ENCODE measurements around the gene CD8B.

The CD8B gene

GRCh38 chr2:86808315-86809161, 53.1 kb downstream of the CD8B start:
- Histone ChIP-seq H3K4me3 (ENCODE audit: low read depth, low read length, poor library complexity, severe bottlenecking) (peak overlapping the region; percentile 52), H3K79me2 (ENCODE audit: insufficient read depth, low read length) (no peaks in the 10 kb centered on the region), H3K27me3 (ENCODE audit: insufficient read depth, low read length) (no peaks in the 10 kb centered on the region), H2AFZ (ENCODE audit: low read length) (no peak overlapping the region), H3K9me2 (ENCODE audit: low read depth, low read length) (no peaks in the 10 kb centered on the region), H3K27ac (ENCODE audit: low read depth, low read length, poor library complexity, severe bottlenecking) (no peak overlapping the region), H3K36me3 (ENCODE audit: insufficient read depth, low read length) (no peaks in the 10 kb centered on the region), H3F3A (ENCODE audit: insufficient read depth, low read length) (no peaks in the 10 kb centered on the region), H4K20me1 (ENCODE audit: insufficient read depth, low read length) (no peaks in the 10 kb centered on the region), H3K9me3 (ENCODE audit: low read length) (no peaks in the 10 kb centered on the region), H3K4me2 (ENCODE audit: low read length) (peak overlapping the region; percentile 68), H3K4me1 (ENCODE audit: insufficient read depth, low read length, severe bottlenecking) (peaks cover 25% of the 10 kb centered on the region), H3K9ac (ENCODE audit: low read length) (peak overlapping the region; percentile 25; the same call in 1 of the 2 replicates)
- TF ChIP-seq, protein P1, sequence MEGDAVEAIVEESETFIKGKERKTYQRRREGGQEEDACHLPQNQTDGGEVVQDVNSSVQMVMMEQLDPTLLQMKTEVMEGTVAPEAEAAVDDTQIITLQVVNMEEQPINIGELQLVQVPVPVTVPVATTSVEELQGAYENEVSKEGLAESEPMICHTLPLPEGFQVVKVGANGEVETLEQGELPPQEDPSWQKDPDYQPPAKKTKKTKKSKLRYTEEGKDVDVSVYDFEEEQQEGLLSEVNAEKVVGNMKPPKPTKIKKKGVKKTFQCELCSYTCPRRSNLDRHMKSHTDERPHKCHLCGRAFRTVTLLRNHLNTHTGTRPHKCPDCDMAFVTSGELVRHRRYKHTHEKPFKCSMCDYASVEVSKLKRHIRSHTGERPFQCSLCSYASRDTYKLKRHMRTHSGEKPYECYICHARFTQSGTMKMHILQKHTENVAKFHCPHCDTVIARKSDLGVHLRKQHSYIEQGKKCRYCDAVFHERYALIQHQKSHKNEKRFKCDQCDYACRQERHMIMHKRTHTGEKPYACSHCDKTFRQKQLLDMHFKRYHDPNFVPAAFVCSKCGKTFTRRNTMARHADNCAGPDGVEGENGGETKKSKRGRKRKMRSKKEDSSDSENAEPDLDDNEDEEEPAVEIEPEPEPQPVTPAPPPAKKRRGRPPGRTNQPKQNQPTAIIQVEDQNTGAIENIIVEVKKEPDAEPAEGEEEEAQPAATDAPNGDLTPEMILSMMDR (IDR thresholded peaks at IDR 0.05; ENCODE audit: low read length), result peak; percentile 90
- TF ChIP-seq EZH2 (IDR thresholded peaks at IDR 0.05; ENCODE audit: borderline replicate concordance, low read length), result no peak

DNA sequence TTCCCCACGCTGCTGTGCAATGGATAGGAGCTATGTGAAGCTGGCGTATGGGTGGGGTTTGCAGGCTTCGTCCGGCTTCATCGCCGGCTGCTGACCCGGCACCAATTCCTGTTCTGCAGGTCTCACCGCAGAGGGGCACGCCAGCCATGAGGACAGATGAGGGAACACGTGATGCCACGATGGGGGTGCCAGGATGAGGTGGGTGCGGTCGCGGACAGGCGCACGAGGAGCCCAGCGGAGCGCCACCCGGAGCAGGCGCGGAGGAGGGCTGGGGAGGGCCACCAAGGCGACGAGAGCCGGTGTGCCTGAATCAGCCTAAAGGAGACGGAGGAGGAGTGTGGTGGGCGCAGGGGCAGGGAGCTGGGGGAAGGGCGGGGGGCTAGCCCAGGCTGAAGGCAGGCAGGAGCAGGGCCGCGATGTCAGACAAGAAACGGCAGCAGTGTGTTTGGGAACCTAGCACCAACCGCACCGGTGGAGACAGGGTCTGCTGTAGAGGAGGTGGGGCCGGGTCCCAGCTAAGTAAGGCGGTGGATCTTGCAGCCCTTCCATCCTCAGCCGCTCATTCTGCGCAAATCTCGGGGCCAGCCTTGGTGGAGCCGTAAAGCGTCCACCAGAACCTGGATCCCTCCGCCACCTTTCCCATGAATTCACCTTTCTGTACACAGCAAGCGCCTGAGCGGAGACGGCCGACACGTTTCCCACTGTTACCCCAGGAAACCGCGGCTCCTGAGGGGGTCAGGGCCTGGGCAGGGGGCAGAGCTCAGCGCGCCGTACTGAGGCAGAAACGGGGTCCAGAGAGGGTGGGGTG, 54.0 kb downstream of the CD8B start:
- no peaks in the 10 kb centered on the region for H3K27me3 ChIP-seq (ENCODE audit: insufficient read depth, low read length)
- H3K9me3 ChIP-seq (ENCODE audit: low read length), result no peaks in the 10 kb centered on the region
- no peaks in the 10 kb centered on the region for H3K79me2 ChIP-seq (ENCODE audit: insufficient read depth, low read length)
- H3K27ac ChIP-seq (ENCODE audit: low read depth, low read length, poor library complexity, severe bottlenecking), result no peak overlapping the region
- no peaks in the 10 kb centered on the region for H3K36me3 ChIP-seq (ENCODE audit: insufficient read depth, low read length)
- peak overlapping the region; percentile 52 for H3K4me3 ChIP-seq (ENCODE audit: low read depth, low read length, poor library complexity, severe bottlenecking)
- peaks cover 25% of the 10 kb centered on the region for H3K4me1 ChIP-seq (ENCODE audit: insufficient read depth, low read length, severe bottlenecking)
- H3K4me2 ChIP-seq (ENCODE audit: low read length), result peak overlapping the region; percentile 68
- H2AFZ ChIP-seq (ENCODE audit: low read length), result no peak overlapping the region
- no peak for TF ChIP-seq EZH2 (IDR thresholded peaks at IDR 0.05; ENCODE audit: borderline replicate concordance, low read length)
- TF ChIP-seq, protein P1 (IDR thresholded peaks at IDR 0.05; ENCODE audit: low read length), result no peak
- no peaks in the 10 kb centered on the region for H4K20me1 ChIP-seq (ENCODE audit: insufficient read depth, low read length)
- H3K9me2 ChIP-seq (ENCODE audit: low read depth, low read length), result no peaks in the 10 kb centered on the region
- H3K9ac ChIP-seq (ENCODE audit: low read length), result peak overlapping the region; percentile 25; the same call in 1 of the 2 replicates
- H3F3A ChIP-seq (ENCODE audit: insufficient read depth, low read length), result no peaks in the 10 kb centered on the region

DNA sequence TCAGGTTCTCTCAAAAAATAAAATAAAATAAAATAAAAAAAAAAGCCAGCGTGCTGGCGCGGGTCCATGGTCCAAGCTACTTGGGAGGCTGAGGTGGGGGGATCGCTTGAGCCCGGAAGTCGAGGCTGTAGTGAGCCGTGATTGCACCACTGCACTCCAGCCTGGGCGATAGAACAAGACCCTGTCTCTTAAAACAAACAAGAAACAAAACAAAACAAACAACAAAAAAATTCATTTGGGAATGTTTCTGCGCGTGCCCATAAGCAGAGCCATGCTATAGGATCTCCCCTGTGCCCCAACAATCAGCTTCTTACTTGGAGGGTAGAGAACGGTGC, 54.6 kb downstream of the CD8B start:
- H3K4me2 ChIP-seq (ENCODE audit: low read length), result peak overlapping the region; percentile 68
- TF ChIP-seq EZH2 (IDR thresholded peaks at IDR 0.05; ENCODE audit: borderline replicate concordance, low read length), result no peak
- TF ChIP-seq, protein P1 (IDR thresholded peaks at IDR 0.05; ENCODE audit: low read length), result no peak
- no peaks in the 10 kb centered on the region for H3K9me3 ChIP-seq (ENCODE audit: low read length)
- no peaks in the 10 kb centered on the region for H3K79me2 ChIP-seq (ENCODE audit: insufficient read depth, low read length)
- no peaks in the 10 kb centered on the region for H4K20me1 ChIP-seq (ENCODE audit: insufficient read depth, low read length)
- no peaks in the 10 kb centered on the region for H3K36me3 ChIP-seq (ENCODE audit: insufficient read depth, low read length)
- H3F3A ChIP-seq (ENCODE audit: insufficient read depth, low read length), result no peaks in the 10 kb centered on the region
- H3K4me3 ChIP-seq (ENCODE audit: low read depth, low read length, poor library complexity, severe bottlenecking), result peak overlapping the region; percentile 52
- no peak overlapping the region; the same call in 1 of the 2 replicates for H3K9ac ChIP-seq (ENCODE audit: low read length)
- no peak overlapping the region for H3K27ac ChIP-seq (ENCODE audit: low read depth, low read length, poor library complexity, severe bottlenecking)
- no peak overlapping the region for H2AFZ ChIP-seq (ENCODE audit: low read length)
- no peaks in the 10 kb centered on the region for H3K27me3 ChIP-seq (ENCODE audit: insufficient read depth, low read length)
- H3K9me2 ChIP-seq (ENCODE audit: low read depth, low read length), result no peaks in the 10 kb centered on the region
- peaks cover 25% of the 10 kb centered on the region for H3K4me1 ChIP-seq (ENCODE audit: insufficient read depth, low read length, severe bottlenecking)
